Vagina (tissue), 2 donors: Measurements from ENCODE around the gene ITGAE.

Experiments
- POLR2A ChIP-seq, 2 donors: fragments of 450-650 bp; IDR thresholded peaks; one replicate each; pipeline ENCODE4 v1.6.1; 2017; ENCODE audit warnings: antibody characterized with exemption in 2 of 2, mild to moderate bottlenecking in 2 of 2, moderate library complexity in 2 of 2
- POLR2AphosphoS5 ChIP-seq, 2 donors: sonication (generic); formaldehyde crosslinking; IDR thresholded peaks; one replicate each; pipeline ENCODE4 v1.9.0; 2017; ENCODE audit warnings: antibody characterized with exemption in 2 of 2, mild to moderate bottlenecking in 2 of 2, low read depth in 1 of 2; ENCODE audit not compliant: insufficient read depth in 1 of 2
- TF ChIP-seq, protein P1 (sequence below), 3 experiments: fragments of 450-650 bp in 2 of 3; fragments of 200-600 bp in 1 of 3; sonication (generic) in 1 of 3; IDR thresholded peaks; one replicate each; pipeline ENCODE4 v1.5.1; 2017 to 2019; ENCODE audit warnings: antibody characterized with exemption in 3 of 3, mild to moderate bottlenecking in 2 of 3, moderate library complexity in 2 of 3

DNA sequence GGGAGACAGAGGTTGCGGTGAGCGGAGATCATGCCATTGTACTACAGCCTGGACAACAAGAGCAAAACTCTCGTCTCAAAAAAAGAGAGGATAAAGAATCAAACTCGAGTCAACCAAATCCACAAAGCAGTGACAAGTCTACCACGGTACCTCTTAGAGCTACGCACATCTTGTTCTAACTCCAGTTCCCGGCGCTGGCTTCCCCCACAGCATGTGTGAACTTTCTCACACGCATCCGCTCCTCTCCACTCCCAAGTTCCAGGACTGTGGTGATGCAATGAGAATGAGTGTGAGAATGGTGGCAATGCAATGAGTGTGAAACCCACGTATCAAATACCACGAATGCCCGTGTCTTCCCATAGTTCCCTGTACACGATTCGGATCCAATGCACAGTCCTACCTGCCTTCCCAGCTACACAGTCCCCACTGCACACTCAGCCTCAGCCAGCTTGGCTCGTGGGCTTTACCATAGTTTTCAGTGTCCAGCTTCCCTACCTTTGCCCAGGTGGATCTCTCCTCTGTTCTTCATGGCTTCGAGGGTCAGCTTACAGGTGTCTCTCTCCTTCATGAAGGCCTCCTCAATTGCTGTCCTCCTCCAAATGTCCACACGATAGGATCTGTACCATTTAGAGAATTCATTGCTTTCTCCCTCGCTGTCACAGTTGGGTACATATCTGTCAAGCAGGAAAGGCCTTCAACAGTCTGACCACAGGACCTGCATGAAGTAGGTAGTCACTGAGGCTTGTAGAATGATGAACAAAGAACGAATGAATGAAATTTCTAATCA lies 95.9 kb downstream of the ITGAE start:
- TF ChIP-seq POLR2AphosphoS5 (IDR thresholded peaks at IDR 0.05; ENCODE audit: insufficient read depth in 1 of 2, low read depth in 1 of 2) = no peak
- TF ChIP-seq, protein P1, sequence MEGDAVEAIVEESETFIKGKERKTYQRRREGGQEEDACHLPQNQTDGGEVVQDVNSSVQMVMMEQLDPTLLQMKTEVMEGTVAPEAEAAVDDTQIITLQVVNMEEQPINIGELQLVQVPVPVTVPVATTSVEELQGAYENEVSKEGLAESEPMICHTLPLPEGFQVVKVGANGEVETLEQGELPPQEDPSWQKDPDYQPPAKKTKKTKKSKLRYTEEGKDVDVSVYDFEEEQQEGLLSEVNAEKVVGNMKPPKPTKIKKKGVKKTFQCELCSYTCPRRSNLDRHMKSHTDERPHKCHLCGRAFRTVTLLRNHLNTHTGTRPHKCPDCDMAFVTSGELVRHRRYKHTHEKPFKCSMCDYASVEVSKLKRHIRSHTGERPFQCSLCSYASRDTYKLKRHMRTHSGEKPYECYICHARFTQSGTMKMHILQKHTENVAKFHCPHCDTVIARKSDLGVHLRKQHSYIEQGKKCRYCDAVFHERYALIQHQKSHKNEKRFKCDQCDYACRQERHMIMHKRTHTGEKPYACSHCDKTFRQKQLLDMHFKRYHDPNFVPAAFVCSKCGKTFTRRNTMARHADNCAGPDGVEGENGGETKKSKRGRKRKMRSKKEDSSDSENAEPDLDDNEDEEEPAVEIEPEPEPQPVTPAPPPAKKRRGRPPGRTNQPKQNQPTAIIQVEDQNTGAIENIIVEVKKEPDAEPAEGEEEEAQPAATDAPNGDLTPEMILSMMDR (IDR thresholded peaks at IDR 0.05) = no peak
- no peak for TF ChIP-seq POLR2A (IDR thresholded peaks at IDR 0.05)
